ENCODE measurements around the gene SLIT3. TPM values are rescaled to one million over a fixed set of nuclear protein-coding genes. Genes with fewer than 3 reads are reported as not detected.
A peak's percentile ranks its signal among the peaks of the same experiment; 100 is the strongest.

Gene SLIT3
- polyA plus RNA-seq, 1 of the 3 experiments (the other 2 are of a cell fraction) = 119 TPM

- no peak for DNase-seq
- CTCF ChIA-PET = no interaction called here
Observed at GRCh38 chr5:168790002-168790635, 510.8 kb downstream of the SLIT3 start.

More at GRCh38 chr5:168790002-168790635, 510.8 kb downstream of the SLIT3 start:
- Histone ChIP-seq H3K9me3 (no peaks in the 10 kb centered on the region), H3K9me2 (no peaks in the 10 kb centered on the region), H3K79me2 (ENCODE audit: insufficient read depth) (no peaks in the 10 kb centered on the region), H3K36me3 (replicated peaks in 1 of 2; ENCODE audit: control insufficient read depth in 1 of 2, insufficient read depth in 2 of 2, low read length in 1 of 2) (peaks cover 16 to 100% of the 10 kb centered on the region in 2 experiments), H3F3A (replicated peaks; ENCODE audit: insufficient read depth) (peaks cover 5% of the 10 kb centered on the region), H3K4me3 (ENCODE audit: low read depth in 2 of 2, low read length in 1 of 2) (no peak overlapping the region), H4K20me1 (ENCODE audit: insufficient read depth) (no peaks in the 10 kb centered on the region), H3K9ac (no peak overlapping the region), H2AFZ (ENCODE audit: low read depth) (no peak overlapping the region), H3K4me2 (no peak overlapping the region), H3K4me1 (ENCODE audit: control insufficient read depth in 1 of 2, insufficient read depth in 2 of 2, low read depth in 1 of 2, low read length in 1 of 2) (peaks cover 7 to 88% of the 10 kb centered on the region in 2 experiments; a peak in 3 of 4 replicates), H3K27ac (ENCODE audit: low read depth in 2 of 2, low read length in 1 of 2) (peak overlapping the region in 1 of 2 experiments; percentile 100; a peak in 2 of 4 replicates), H3K27me3 (ENCODE audit: insufficient read depth) (no peaks in the 10 kb centered on the region)
- 92% methylated on average over 2 of the region's 5 CpGs for WGBS (ENCODE audit: low lambda C conversion rate)
- TF ChIP-seq RAD21 (IDR thresholded peaks at IDR 0.05; ENCODE audit: low read length) (no peak), FOXJ3 (CRISPR knock-in tag; IDR thresholded peaks at IDR 0.05) (no peak), USF1 (IDR thresholded peaks at IDR 0.05; ENCODE audit: borderline replicate concordance, low read depth) (no peak), USF2 (IDR thresholded peaks at IDR 0.05; ENCODE audit: borderline replicate concordance, low read depth, low read length) (no peak), CTCF (IDR thresholded peaks at IDR 0.05) (no peak), TCF12 (IDR thresholded peaks at IDR 0.05) (no peak), FOSL2 (IDR thresholded peaks at IDR 0.05; ENCODE audit: borderline replicate concordance, low read depth) (no peak), ELF1 (IDR thresholded peaks at IDR 0.05) (no peak), GABPA (IDR thresholded peaks at IDR 0.05; ENCODE audit: low read depth) (no peak), TEAD4 (IDR thresholded peaks at IDR 0.05; ENCODE audit: borderline replicate concordance, insufficient read depth) (no peak), CHD2 (IDR thresholded peaks at IDR 0.05; ENCODE audit: low read length, partially characterized antibody) (no peak), RXRA (IDR thresholded peaks at IDR 0.05; ENCODE audit: borderline replicate concordance, low read depth) (no peak), SIN3A (IDR thresholded peaks at IDR 0.05; ENCODE audit: borderline replicate concordance, low read depth, low read length) (no peak), NFIC (IDR thresholded peaks at IDR 0.05; ENCODE audit: borderline replicate concordance) (no peak), ZBTB33 (IDR thresholded peaks at IDR 0.05; ENCODE audit: borderline replicate concordance, low read depth) (no peak), MEF2A (IDR thresholded peaks at IDR 0.05; ENCODE audit: borderline replicate concordance, low read depth) (no peak)
- POLR2A ChIA-PET = interaction anchor here (1.3 kb wide), 1 partner anchor 24 kb away, joined by 4 read pairs; no protein-coding TSS in a partner anchor

Data from SK-N-SH (cell line).